Measurements from ENCODE around the gene HOMER1.

Gene HOMER1

GRCh38 chr5:79489773-79490172 lies 24.2 kb downstream of the HOMER1 start:
- DNase-seq (ENCODE audit: low read depth in 2 of 2), result no peak

GRCh38 chr5:79488775-79489174 lies 25.2 kb downstream of the HOMER1 start:
- DNase-seq (ENCODE audit: low read depth in 2 of 2), result no peak

DNA sequence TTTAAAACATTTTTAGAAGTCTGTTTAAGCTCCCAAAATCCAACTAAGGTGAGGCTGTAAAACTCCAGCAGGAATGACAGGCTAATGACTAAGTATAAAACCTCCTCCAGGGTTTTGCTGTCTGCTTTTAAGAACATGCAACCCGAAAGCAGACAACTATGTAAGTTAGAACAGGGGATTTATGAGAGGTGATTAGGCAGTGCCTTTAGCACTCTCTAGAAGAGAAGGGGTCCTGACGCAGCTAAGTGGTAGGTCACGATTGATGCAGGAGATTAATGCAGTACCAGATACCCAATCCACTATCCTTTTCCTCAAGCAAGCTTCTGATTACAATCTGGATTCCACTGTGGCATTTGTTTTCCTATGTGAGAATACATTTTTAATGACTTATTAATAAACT lies 25.9 kb downstream of the HOMER1 start:
- DNase-seq (ENCODE audit: low read depth in 2 of 2), result no peak

DNA sequence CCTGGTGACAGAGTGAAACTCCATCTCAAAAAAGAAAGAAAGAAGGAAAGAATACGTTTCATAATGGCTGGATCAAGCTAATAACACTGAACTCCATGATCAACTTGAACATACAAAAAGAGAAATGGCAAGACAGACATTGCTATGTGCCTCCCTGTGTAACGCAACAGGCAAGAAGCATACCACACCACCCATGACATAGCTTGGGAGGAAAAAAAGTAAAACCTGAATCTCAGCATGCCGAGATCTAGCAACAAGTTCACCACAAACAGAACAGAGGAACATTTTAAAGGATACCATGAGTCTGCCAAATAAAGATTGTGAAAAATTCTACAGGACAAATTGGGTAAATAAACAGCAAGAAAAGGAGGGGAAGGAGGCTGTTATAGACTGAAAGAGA lies 26.7 kb downstream of the HOMER1 start:
- DNase-seq (ENCODE audit: low read depth in 2 of 2), result no peak

DNA sequence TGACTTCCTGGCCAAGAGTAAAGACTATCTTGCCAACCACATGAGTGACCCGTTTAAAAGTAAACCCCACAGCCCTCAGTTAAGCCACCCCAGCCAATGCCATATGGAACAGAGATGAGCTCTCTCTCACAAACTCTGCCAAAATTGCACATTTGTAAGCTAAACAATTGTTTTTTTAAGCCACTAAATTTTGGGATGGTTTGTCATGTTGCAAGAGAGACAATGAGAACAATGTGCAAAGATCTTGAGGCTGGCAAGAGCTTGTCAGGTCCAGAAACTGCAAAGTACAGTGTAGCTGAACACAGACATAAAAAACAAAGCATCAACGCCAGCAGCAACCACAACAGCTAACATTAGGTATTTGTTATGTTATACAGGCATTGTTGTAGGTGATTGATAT lies 27.8 kb downstream of the HOMER1 start:
- DNase-seq (ENCODE audit: low read depth in 2 of 2), result no peak

GRCh38 chr5:79484731-79485130 lies 29.2 kb downstream of the HOMER1 start:
- no peak for DNase-seq (ENCODE audit: low read depth in 2 of 2)

DNA sequence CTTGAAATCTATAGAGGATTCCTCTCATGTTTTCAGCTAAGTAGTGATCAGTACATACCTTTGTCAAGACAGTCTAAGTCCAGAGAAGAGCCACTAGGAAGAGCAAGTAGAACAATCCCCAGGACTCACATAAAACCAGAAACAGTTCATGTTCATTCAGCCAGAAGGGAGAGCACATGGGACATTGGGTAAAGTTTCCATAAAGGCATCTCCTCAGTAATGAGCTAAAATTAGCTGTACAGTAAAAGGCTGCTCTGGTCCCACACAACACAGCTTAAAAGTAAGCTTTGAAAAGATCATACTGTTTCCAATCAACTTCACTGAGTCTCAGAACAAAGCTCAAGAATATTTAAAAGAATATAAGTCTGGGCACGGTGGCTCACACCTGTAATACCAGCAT lies 32.4 kb downstream of the HOMER1 start:
- no peak for DNase-seq (ENCODE audit: low read depth in 2 of 2)

- no peak for DNase-seq (ENCODE audit: low read depth in 2 of 2)
Measured at GRCh38 chr5:79480991-79481390, 32.9 kb downstream of the HOMER1 start.

DNA sequence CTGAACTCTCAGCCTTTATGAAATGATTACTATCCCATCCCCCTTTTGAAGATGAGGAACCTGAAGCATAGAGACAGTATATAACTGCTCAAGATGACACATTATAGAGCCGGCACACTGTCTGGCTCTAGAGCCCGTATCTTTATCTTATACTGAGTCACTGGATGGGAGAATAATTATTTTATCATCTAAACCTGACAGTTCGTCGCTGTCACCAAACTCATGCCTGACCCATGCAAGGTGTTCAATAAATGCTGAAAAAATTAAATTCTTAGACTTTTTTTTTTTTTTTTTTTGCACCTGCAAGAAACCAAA lies 38.8 kb downstream of the HOMER1 start:
- no peak for DNase-seq (ENCODE audit: low read depth in 2 of 2)

GRCh38 chr5:79474367-79475151 lies 39.4 kb downstream of the HOMER1 start:
- no peak for DNase-seq (ENCODE audit: low read depth in 2 of 2)

GRCh38 chr5:79471556-79471955 lies 42.4 kb downstream of the HOMER1 start:
- DNase-seq (ENCODE audit: low read depth in 2 of 2), result no peak

DNA sequence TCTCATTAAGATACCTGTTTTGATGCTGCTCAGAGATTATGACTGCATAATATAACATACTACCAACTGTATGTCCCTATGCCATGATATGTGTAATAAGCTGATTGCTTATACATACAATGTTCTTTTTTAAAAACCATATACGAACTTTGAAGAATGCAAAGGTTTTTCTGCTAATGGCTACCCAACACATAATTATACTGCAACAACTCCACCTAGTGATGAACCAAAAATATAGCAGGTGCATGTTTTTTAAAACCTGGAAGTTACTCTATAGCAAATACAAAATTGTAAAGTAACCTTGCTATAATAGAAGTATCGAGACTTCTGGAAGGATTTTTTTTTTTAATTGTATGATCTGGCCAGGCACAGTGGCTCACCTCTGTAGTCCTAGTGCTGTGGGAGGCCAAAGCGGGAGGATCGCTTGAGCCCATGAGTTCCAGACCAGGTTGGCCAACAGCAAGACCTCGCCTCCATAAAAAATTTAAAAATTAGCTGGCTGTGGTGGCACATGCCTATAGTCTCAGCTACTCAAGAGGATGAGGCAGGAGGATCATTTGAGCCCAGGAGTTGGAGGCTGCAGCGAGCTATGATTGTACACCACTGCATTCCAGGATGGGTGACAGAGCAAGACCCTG lies 49.1 kb downstream of the HOMER1 start:
- no peak for DNase-seq (ENCODE audit: low read depth in 2 of 2)

- DNase-seq (ENCODE audit: low read depth in 2 of 2), result no peak
Measured at GRCh38 chr5:79464278-79464677, 49.7 kb downstream of the HOMER1 start.

DNA sequence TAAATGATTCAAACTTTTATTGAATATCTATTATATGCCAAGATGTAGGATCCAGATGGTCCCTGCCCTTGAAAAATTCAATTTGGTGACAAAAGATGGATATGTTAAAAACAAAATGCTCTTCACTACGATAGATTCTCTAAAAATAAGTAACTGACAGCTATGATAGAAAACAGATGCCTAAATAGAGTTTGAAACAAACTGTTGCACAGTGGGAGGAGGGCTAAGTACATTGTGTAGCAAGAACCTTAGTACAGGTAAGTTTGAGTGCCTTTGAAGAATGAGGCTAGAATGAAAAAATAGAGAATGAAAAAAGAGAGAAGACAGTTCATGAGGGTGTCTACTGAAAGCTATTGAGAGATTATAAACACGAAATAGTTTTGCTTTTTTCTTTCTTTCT lies 54.3 kb downstream of the HOMER1 start:
- DNase-seq (ENCODE audit: low read depth in 2 of 2), result no peak

- DNase-seq (ENCODE audit: low read depth in 2 of 2), result no peak
Measured at GRCh38 chr5:79456890-79457583, 56.9 kb downstream of the HOMER1 start.

DNA sequence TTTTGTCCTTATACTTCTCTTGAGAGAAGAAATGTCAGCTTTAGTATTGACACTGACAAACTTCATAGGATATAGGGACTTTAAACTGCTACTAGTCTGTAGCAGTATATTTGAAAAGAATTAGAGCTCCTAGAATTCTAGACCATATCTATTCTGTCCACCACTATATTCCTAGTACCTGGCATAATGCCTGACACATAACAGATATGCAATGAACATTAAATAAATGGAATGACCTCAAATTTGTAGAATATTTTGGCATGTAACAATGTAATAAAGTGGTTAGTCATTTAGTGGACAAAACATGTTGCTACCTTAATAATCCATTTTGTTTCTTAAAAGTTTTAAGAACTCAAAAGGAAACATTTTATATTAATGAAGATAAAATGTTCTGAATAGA lies 57.5 kb downstream of the HOMER1 start:
- DNase-seq (ENCODE audit: low read depth in 2 of 2), result no peak

GRCh38 chr5:79454043-79454442 lies 59.9 kb downstream of the HOMER1 start:
- no peak for DNase-seq (ENCODE audit: low read depth in 2 of 2)

DNA sequence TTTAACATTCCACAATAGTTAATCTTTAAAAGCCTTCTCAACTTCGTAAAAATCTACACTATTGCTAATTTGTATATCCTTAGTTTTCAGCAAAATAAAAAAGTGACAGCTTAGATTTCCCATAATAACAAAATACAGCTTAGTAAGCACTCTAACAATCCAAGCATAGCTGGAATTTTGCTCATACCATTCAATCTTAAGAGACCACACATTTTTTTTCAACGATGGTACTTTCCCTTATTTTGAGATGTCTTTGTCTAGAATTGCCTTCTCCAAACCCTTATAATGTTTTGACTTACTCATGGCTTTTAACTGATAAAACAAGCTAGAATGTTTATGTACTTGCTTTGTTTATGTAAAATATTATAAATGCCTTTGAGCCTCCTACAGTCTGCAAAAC lies 65.6 kb downstream of the HOMER1 start:
- DNase-seq (ENCODE audit: low read depth in 2 of 2), result no peak

DNA sequence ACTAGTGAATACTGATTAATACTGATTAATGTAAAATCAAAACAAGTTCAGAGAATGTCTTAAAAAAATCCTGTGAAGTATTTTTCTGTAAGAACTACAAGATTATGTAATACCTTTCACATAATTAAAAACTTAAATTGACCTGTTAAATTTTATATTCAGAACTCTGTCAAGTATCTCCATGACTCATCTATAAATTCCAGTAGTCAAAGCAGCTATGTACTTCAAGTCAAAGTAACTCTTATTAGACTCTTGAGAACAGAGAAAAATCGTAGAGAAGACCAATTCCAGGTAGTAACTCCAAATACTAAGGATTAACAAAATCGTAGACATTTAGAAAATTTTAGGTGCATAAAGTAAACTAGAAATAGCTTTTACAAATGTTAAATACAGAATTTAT lies 77.1 kb downstream of the HOMER1 start:
- DNase-seq (ENCODE audit: low read depth in 2 of 2), result no peak

DNA sequence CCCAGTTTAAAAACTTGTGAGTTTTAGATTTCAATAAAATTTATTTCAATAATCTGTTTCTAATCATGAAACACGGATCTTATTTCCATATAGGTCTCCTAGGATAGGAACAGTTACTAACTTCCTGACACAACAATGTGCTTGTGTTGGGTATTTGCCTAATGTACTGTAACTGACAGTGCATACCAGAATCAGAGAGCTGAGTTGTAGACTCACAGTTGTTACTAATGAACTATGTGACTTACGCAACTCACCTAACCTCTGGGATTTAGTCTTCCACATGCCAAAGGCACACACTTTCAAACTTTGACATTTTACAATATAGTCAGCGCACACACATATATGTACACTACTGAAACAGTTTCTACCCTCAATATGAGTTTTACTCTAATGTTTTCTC lies 77.7 kb downstream of the HOMER1 start:
- DNase-seq (ENCODE audit: low read depth in 2 of 2), result no peak

DNA sequence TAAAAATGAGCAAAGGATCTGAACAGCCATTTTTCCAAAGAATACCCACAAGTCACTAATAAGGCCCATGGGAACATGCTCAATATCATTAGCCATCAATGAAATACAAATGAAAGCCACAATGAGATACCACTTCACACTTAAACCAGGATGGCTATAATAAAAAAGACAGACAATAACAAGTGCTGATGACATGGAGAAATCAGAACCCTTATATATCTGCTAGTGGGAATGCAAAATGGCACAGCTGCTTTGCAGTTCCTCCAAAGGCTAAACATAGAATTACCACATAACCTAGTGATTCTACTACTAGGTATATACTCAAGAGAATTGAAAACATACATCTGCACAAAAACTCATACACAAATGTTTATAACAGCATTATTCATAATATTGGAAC lies 83.7 kb downstream of the HOMER1 start:
- DNase-seq (ENCODE audit: low read depth in 2 of 2), result no peak

GRCh38 chr5:79423296-79423695 lies 90.6 kb downstream of the HOMER1 start:
- DNase-seq (ENCODE audit: low read depth in 2 of 2), result no peak

DNA sequence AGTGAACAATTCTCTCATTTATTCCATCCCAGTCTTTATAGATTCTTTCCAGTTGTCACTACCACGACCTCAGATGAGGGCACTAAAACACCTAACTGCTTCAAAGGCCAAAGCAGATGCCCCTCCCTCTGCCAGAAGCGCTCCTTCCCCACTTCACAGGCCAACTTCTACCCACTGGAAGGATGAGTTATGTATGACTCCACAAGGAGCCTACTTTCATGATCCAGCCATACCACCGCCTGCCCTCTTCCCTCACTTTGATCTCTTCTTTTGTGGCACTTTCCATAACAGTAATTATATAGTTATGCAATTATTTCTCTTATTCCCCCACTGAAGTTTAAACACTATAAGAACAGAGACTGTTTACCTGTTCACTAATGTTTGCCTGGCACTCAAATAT lies 93.7 kb downstream of the HOMER1 start:
- DNase-seq (ENCODE audit: low read depth in 2 of 2), result no peak

Data from stimulated activated CD4-positive, alpha-beta T cell treated with anti-CD3 and anti-CD28 coated beads, Interleukin-15, amount 100 ng/mL, for 48 hours (primary cell).